HepG2 (cell line): ENCODE data around the gene PCSK5. TPM values are rescaled to one million over a fixed set of nuclear protein-coding genes. Genes with fewer than 3 reads are reported as not detected.

Source experiments
- EED ChIP-seq: sonication (generic); formaldehyde crosslinking; IDR thresholded peaks from 2 replicates; pipeline ENCODE4 v1.5.0; 2020; ENCODE audit warnings: mild to moderate bottlenecking, missing genetic modification reagents
- EZH2 ChIP-seq: conservative IDR thresholded peaks from 2 replicates; pipeline ENCODE4 v1.6.1; 2012; ENCODE audit warnings: mild to moderate bottlenecking, low read depth, low read length, moderate library complexity
- HBP1 ChIP-seq: IDR thresholded peaks from 2 replicates; pipeline ENCODE4 v1.6.1; 2016; ENCODE audit warnings: low read depth, control low read depth
- MAF1 ChIP-seq: sonication (generic); formaldehyde crosslinking; IDR thresholded peaks from 2 replicates; pipeline ENCODE4 v1.5.0; 2020; ENCODE audit warnings: missing genetic modification reagents, borderline replicate concordance
- PBX3 ChIP-seq: sonication (generic); formaldehyde crosslinking; IDR thresholded peaks from 2 replicates; pipeline ENCODE4 v1.8.1; 2023; ENCODE audit warnings: missing genetic modification reagents, inconsistent platforms, borderline replicate concordance
- SNAPC5 ChIP-seq: sonication (generic); formaldehyde crosslinking; IDR thresholded peaks from 2 replicates; pipeline ENCODE4 v1.8.1; 2023; ENCODE audit warnings: mild to moderate bottlenecking, missing genetic modification reagents, borderline replicate concordance
- TARDBP ChIP-seq: sonication (generic); formaldehyde crosslinking; IDR thresholded peaks from 2 replicates; pipeline ENCODE4 v1.8.0; 2022; ENCODE audit warnings: mild to moderate bottlenecking, missing genetic modification reagents
- TRIM22 ChIP-seq: fragments of 450-650 bp; IDR thresholded peaks from 2 replicates; pipeline ENCODE4 v1.6.1; 2017
- USF2 ChIP-seq, 2 experiments: sonication (generic) in 1 of 2; formaldehyde crosslinking in 1 of 2; IDR thresholded peaks; 2 replicates each; pipeline versions ENCODE4 v1.5.1 to v1.6.1; 2011 to 2020; ENCODE audit warnings: borderline replicate concordance in 1 of 2, low read depth in 1 of 2, low read length in 1 of 2, mild to moderate bottlenecking in 1 of 2, missing genetic modification reagents in 1 of 2, moderate library complexity in 1 of 2
- ZBTB34 ChIP-seq: sonication (generic); formaldehyde crosslinking; IDR thresholded peaks from 2 replicates; pipeline ENCODE4 v1.8.0; 2022; ENCODE audit warnings: mild to moderate bottlenecking, missing genetic modification reagents
- ZBTB42 ChIP-seq: sonication (generic); formaldehyde crosslinking; IDR thresholded peaks from 2 replicates; pipeline ENCODE4 v1.5.0; 2020; ENCODE audit warnings: mild to moderate bottlenecking, missing genetic modification reagents
- ZNF276 ChIP-seq: sonication (generic); formaldehyde crosslinking; IDR thresholded peaks from 2 replicates; pipeline ENCODE4 v1.4.0; 2020; ENCODE audit warnings: mild to moderate bottlenecking, low read depth, missing genetic modification reagents
- polyA plus RNA-seq, 8 experiments: library from polyadenylated mRNA; depleted of rRNA in 3 of 8; stranded (reverse) in 7 of 8; unstranded in 1 of 8; fragments of >200 nt; fragmentation: Illumina TruSeq in 4 of 8; extraction: Trizol in 4 of 8; gene quantifications; 2 replicates each; pipeline versions ENCODE4 v1.2.1 to v1.2.3, GENCODE V29; 2011 to 2016; ENCODE audit warnings: low read depth in 4 of 8, missing spikeins in 1 of 8, mixed read lengths in 1 of 8; ENCODE audit not compliant: insufficient read depth in 1 of 8
- total RNA-seq, 5 experiments: library from RNA; depleted of rRNA; stranded (reverse); fragments of >200 nt; fragmentation: Illumina TruSeq; extraction: Trizol; gene quantifications; 2 replicates each; pipeline ENCODE4 v1.2.3, GENCODE V29; 2016; ENCODE audit warnings: low read depth in 1 of 5

The PCSK5 gene
- total and polyA plus RNA-seq, 2 of the 13 experiments (the other 11 are each of a cell fraction or from before 2014, with no cell fraction given), result 0.55 to 0.66 TPM

- TF ChIP-seq ZNF276 (CRISPR knock-in tag) (no peak), SNAPC5 (CRISPR knock-in tag) (no peak), ZBTB42 (CRISPR knock-in tag) (0 out of 2 replicates have a peak, but pooled peaks have one; percentile 70), EZH2 (no peak), TRIM22 (no peak), USF2 (IDR thresholded peaks at IDR 0.05; ENCODE audit: low read depth, low read length) (no peak), USF2 (CRISPR knock-in tag; IDR thresholded peaks at IDR 0.05; ENCODE audit: borderline replicate concordance) (no peak), HBP1 (CRISPR knock-in tag) (no peak), PBX3 (CRISPR knock-in tag) (no peak), MAF1 (CRISPR knock-in tag) (no peak; the same call in 1 of the 2 replicates), TARDBP (CRISPR knock-in tag) (0 out of 2 replicates have a peak, but pooled peaks have one; percentile 35), ZBTB34 (CRISPR knock-in tag) (no peak), EED (CRISPR knock-in tag) (no peak)
These were observed 503.9 kb downstream of the PCSK5 start, which contains the start of gene RFK (continued) for GRCh38 chr9:76394195-76394959.
